Stimulated activated CD4-positive, alpha-beta T cell treated with anti-CD3 and anti-CD28 coated beads, TNF-alpha, amount 100 ng/mL, for 1 hour (primary cell): ENCODE measurements around the gene SIPA1L3.
"Not testable (repeated sequence)": the region's sequence is repeated elsewhere in the genome, so short reads cannot be mapped to it uniquely, and the experiment has no call there.

Experiments
- DNase-seq, 3 donors: peaks; one replicate each; pipeline ENCODE4 v3.0.0-alpha.2; 2020; ENCODE audit warnings: low read depth in 3 of 3, low spot score in 1 of 3

Gene SIPA1L3

GRCh38 chr19:38209671-38210457, 302.9 kb downstream of the SIPA1L3 start:
- no peak for DNase-seq

GRCh38 chr19:38210458-38210987, 303.5 kb downstream of the SIPA1L3 start:
- no peak for DNase-seq

GRCh38 chr19:38211151-38211591, 304.2 kb downstream of the SIPA1L3 start:
- DNase-seq = no peak

GRCh38 chr19:38211766-38212165, 304.8 kb downstream of the SIPA1L3 start:
- no peak for DNase-seq

- no peak for DNase-seq
Observed at GRCh38 chr19:38213469-38213868, 306.5 kb downstream of the SIPA1L3 start.

- DNase-seq = peak in 1 of 3 donors; percentile 14
Observed at GRCh38 chr19:38213911-38214625, 307.1 kb downstream of the SIPA1L3 start.

- DNase-seq = no peak
Observed at GRCh38 chr19:38216785-38217641, 310.0 kb downstream of the SIPA1L3 start.

GRCh38 chr19:38218204-38218603, 311.2 kb downstream of the SIPA1L3 start:
- no peak for DNase-seq

GRCh38 chr19:38219221-38219620, 312.2 kb downstream of the SIPA1L3 start:
- no peak for DNase-seq

- no peak for DNase-seq
Observed at GRCh38 chr19:38221421-38221820, 314.4 kb downstream of the SIPA1L3 start.

GRCh38 chr19:38221919-38222830, 315.2 kb downstream of the SIPA1L3 start:
- DNase-seq = no peak

GRCh38 chr19:38223119-38223523, 316.1 kb downstream of the SIPA1L3 start:
- no peak for DNase-seq

GRCh38 chr19:38223617-38224013, 316.6 kb downstream of the SIPA1L3 start:
- DNase-seq = no peak

GRCh38 chr19:38224014-38224862, 317.2 kb downstream of the SIPA1L3 start, which contains the start of gene DPF1:
TSS of gene DPF1 (minus strand) at chr19:38224222. CDS start at chr19:38224142, 80 bp downstream.
- peak in 1 of 3 donors; percentile 34 for DNase-seq

- DNase-seq = not testable (repeated sequence)
Observed at GRCh38 chr19:38224863-38225218, 317.8 kb downstream of the SIPA1L3 start.

GRCh38 chr19:38227287-38228004, 320.4 kb downstream of the SIPA1L3 start:
- DNase-seq = no peak

GRCh38 chr19:38228005-38228377, 321.0 kb downstream of the SIPA1L3 start:
- DNase-seq = no peak
